Muscle of leg (tissue), 11 donors: Measurements from ENCODE around the gene PRRG4. TPM values are rescaled to one million over a fixed set of nuclear protein-coding genes. Genes with fewer than 3 reads are reported as not detected.
"Not testable (repeated sequence)": the region's sequence is repeated elsewhere in the genome, so short reads cannot be mapped to it uniquely, and the experiment has no call there.

ENCODE experiments used
- DNase-seq: peaks from one replicate; pipeline ENCODE4 v3.0.0; 2013
- H3K27ac ChIP-seq: one replicate; pipeline ENCODE4 v1.5.1; 2013; ENCODE audit warnings: mild to moderate bottlenecking, low read length, control low read depth
- H3K27me3 ChIP-seq: one replicate; pipeline ENCODE4 v1.6.1; 2013; ENCODE audit warnings: low read length; ENCODE audit not compliant: control insufficient read depth, insufficient read depth
- H3K36me3 ChIP-seq: one replicate; pipeline ENCODE4 v1.6.1; 2013; ENCODE audit warnings: low read length; ENCODE audit not compliant: control insufficient read depth, insufficient read depth
- H3K4me1 ChIP-seq: one replicate; pipeline ENCODE4 v1.6.1; 2013; ENCODE audit warnings: low read length; ENCODE audit not compliant: control insufficient read depth, insufficient read depth
- H3K4me3 ChIP-seq: one replicate; pipeline ENCODE4 v1.5.1; 2013; ENCODE audit warnings: low read length, control low read depth
- H3K9me3 ChIP-seq: replicated peaks from 2 replicates; pipeline ENCODE4 v1.6.1; 2013; ENCODE audit warnings: low read depth, low read length; ENCODE audit not compliant: control insufficient read depth
- WGBS: methylation state at CpG from one replicate; pipeline ENCODE4 v1.1.5; 2013; ENCODE audit warnings: missing lambda C conversion rate; ENCODE audit not compliant: insufficient coverage; 5-methylcytosine and 5-hydroxymethylcytosine counted together
- polyA plus RNA-seq, 8 donors: library from polyadenylated mRNA; unstranded; fragments of 120-200 nt; gene quantifications; one replicate each; pipeline versions ENCODE4 v1.2.1 to v1.2.3, GENCODE V29; 2013; ENCODE audit warnings: inconsistent platforms in 1 of 8, low replicate concordance in 1 of 8; ENCODE audit not compliant: insufficient read length in 8 of 8, insufficient read depth in 1 of 8
- total RNA-seq: library from RNA; stranded (reverse); fragments of 120-200 nt; gene quantifications from one replicate; pipeline ENCODE4 v1.2.4, GENCODE V29; 2013

Gene PRRG4
- total and polyA plus RNA-seq, 9 donors: 0.08 to 3.0 (median 0.20) TPM

GRCh38 chr11:32849761-32850160 lies 20.0 kb downstream of the PRRG4 start:
- Histone ChIP-seq H3K36me3 (no peaks in the 10 kb centered on the region), H3K4me3 (no peak overlapping the region), H3K4me1 (no peaks in the 10 kb centered on the region), H3K27ac (no peak overlapping the region), H3K9me3 (peaks cover 2% of the 10 kb centered on the region), H3K27me3 (no peaks in the 10 kb centered on the region)
- no peak for DNase-seq
- no CpG with 5 or more reads among the region's 1 CpG for WGBS

- no peaks in the 10 kb centered on the region for H3K36me3 ChIP-seq
- no peaks in the 10 kb centered on the region for H3K4me1 ChIP-seq
- H3K27me3 ChIP-seq: no peaks in the 10 kb centered on the region
- no CpG with 5 or more reads among the region's 1 CpG for WGBS
- H3K9me3 ChIP-seq: peaks cover 2% of the 10 kb centered on the region
- H3K4me3 ChIP-seq: no peak overlapping the region
- DNase-seq: no peak
- no peak overlapping the region for H3K27ac ChIP-seq
Measured at GRCh38 chr11:32851251-32851650, 21.5 kb downstream of the PRRG4 start.

GRCh38 chr11:32852207-32852606 lies 22.5 kb downstream of the PRRG4 start:
- H3K27ac ChIP-seq: no peak overlapping the region

GRCh38 chr11:32855601-32856000 lies 25.9 kb downstream of the PRRG4 start:
- Histone ChIP-seq H3K4me1 (no peaks in the 10 kb centered on the region), H3K9me3 (no peaks in the 10 kb centered on the region), H3K36me3 (no peaks in the 10 kb centered on the region), H3K27me3 (no peaks in the 10 kb centered on the region), H3K4me3 (no peak overlapping the region), H3K27ac (no peak overlapping the region)
- no CpG with 5 or more reads among the region's 2 CpGs for WGBS
- DNase-seq: no peak

More at GRCh38 chr11:32852207-32852606, 22.5 kb downstream of the PRRG4 start:
- Histone ChIP-seq H3K4me3 (no peak overlapping the region), H3K4me1 (no peaks in the 10 kb centered on the region), H3K9me3 (peaks cover 2% of the 10 kb centered on the region), H3K36me3 (no peaks in the 10 kb centered on the region), H3K27me3 (no peaks in the 10 kb centered on the region)
- peak; percentile 6 for DNase-seq
- 38% methylated on average over 3 of the region's 4 CpGs for WGBS

- Histone ChIP-seq H3K36me3 (no peaks in the 10 kb centered on the region), H3K4me3 (no peak overlapping the region), H3K27me3 (no peaks in the 10 kb centered on the region), H3K4me1 (no peaks in the 10 kb centered on the region), H3K9me3 (no peaks in the 10 kb centered on the region), H3K27ac (no peak overlapping the region)
- WGBS: no CpG with 5 or more reads among the region's 1 CpG
- DNase-seq: no peak
Measured at GRCh38 chr11:32858731-32859130, 29.0 kb downstream of the PRRG4 start.

GRCh38 chr11:32861850-32862577 lies 32.3 kb downstream of the PRRG4 start:
- 67% methylated on average over 1 of the region's 3 CpGs for WGBS

GRCh38 chr11:32864555-32864954 lies 34.8 kb downstream of the PRRG4 start:
- DNase-seq: no peak
- no peak overlapping the region for H3K4me3 ChIP-seq
- no peak overlapping the region for H3K27ac ChIP-seq
- H3K4me1 ChIP-seq: no peaks in the 10 kb centered on the region
- H3K27me3 ChIP-seq: no peaks in the 10 kb centered on the region
- H3K9me3 ChIP-seq: no peaks in the 10 kb centered on the region
- no peaks in the 10 kb centered on the region for H3K36me3 ChIP-seq

More at GRCh38 chr11:32861850-32862577, 32.3 kb downstream of the PRRG4 start:
- Histone ChIP-seq H3K36me3 (no peaks in the 10 kb centered on the region), H3K4me3 (no peak overlapping the region), H3K27me3 (no peaks in the 10 kb centered on the region), H3K27ac (no peak overlapping the region), H3K4me1 (no peaks in the 10 kb centered on the region), H3K9me3 (no peaks in the 10 kb centered on the region)
- DNase-seq: no peak

- H3K4me3 ChIP-seq, H3K27ac ChIP-seq, H3K4me1 ChIP-seq, H3K36me3 ChIP-seq, H3K27me3 ChIP-seq, DNase-seq, H3K9me3 ChIP-seq: not testable (repeated sequence)
- no CpG with 5 or more reads among the region's 4 CpGs for WGBS
Measured at GRCh38 chr11:32868752-32869151, 39.0 kb downstream of the PRRG4 start.

GRCh38 chr11:32870676-32871075 lies 40.9 kb downstream of the PRRG4 start:
- Histone ChIP-seq H3K36me3 (no peaks in the 10 kb centered on the region), H3K4me3 (no peak overlapping the region), H3K27ac (no peak overlapping the region), H3K27me3 (no peaks in the 10 kb centered on the region), H3K9me3 (no peaks in the 10 kb centered on the region), H3K4me1 (no peaks in the 10 kb centered on the region)
- WGBS: 45% methylated on average over 2 of the region's 2 CpGs
- DNase-seq: no peak

- no peak overlapping the region for H3K4me3 ChIP-seq
- H3K36me3 ChIP-seq: no peaks in the 10 kb centered on the region
- no peaks in the 10 kb centered on the region for H3K27me3 ChIP-seq
- H3K9me3 ChIP-seq: no peaks in the 10 kb centered on the region
- DNase-seq: no peak
- no peaks in the 10 kb centered on the region for H3K4me1 ChIP-seq
- H3K27ac ChIP-seq: no peak overlapping the region
Measured at GRCh38 chr11:32874132-32874531, 44.4 kb downstream of the PRRG4 start.

- Histone ChIP-seq H3K27ac (no peak overlapping the region), H3K27me3 (no peaks in the 10 kb centered on the region), H3K4me3 (no peak overlapping the region), H3K36me3 (no peaks in the 10 kb centered on the region), H3K4me1 (no peaks in the 10 kb centered on the region), H3K9me3 (no peaks in the 10 kb centered on the region)
- 79% methylated on average over 3 of the region's 4 CpGs for WGBS
- DNase-seq: no peak
Measured at GRCh38 chr11:32881286-32881685, 51.6 kb downstream of the PRRG4 start.
